CD4-positive, CD25-positive, alpha-beta regulatory T cell (primary cell): ENCODE data around the gene DNAH1. TPM values are rescaled to one million over a fixed set of nuclear protein-coding genes. Genes with fewer than 3 reads are reported as not detected.
A peak's percentile ranks its signal among the peaks of the same experiment; 100 is the strongest.

ENCODE experiments used
- ATAC-seq, 2 donors: fragments of 150-1000 bp; cut with Tn5 transposase; one replicate each; pipeline ENCODE4 v1.10.0; 2021; ENCODE audit warnings: low read depth in 2 of 2, moderate number of reproducible peaks in 2 of 2, moderate library complexity in 1 of 2
- DNase-seq, 3 donors: peaks; one replicate each; pipeline versions ENCODE4 v3.0.0 to v3.0.0-alpha.2; 2012 to 2022; ENCODE audit warnings: mixed read lengths in 1 of 3
- H3K27ac ChIP-seq: one replicate; pipeline ENCODE4 v1.7.0; 2013; ENCODE audit warnings: mild to moderate bottlenecking, low read length; ENCODE audit not compliant: insufficient read depth, poor library complexity, severe bottlenecking
- H3K27me3 ChIP-seq: one replicate; pipeline ENCODE4 v1.7.0; 2013; ENCODE audit warnings: low read length; ENCODE audit not compliant: control insufficient read depth, insufficient read depth
- H3K36me3 ChIP-seq: one replicate; pipeline ENCODE4 v1.7.0; 2013; ENCODE audit warnings: mild to moderate bottlenecking, low read length, moderate library complexity; ENCODE audit not compliant: control insufficient read depth, insufficient read depth
- H3K4me1 ChIP-seq: 2 replicates; pipeline ENCODE4 v1.7.0; 2013; ENCODE audit warnings: mild to moderate bottlenecking, low read length; ENCODE audit not compliant: insufficient read depth, control insufficient read depth, poor library complexity, severe bottlenecking
- H3K4me3 ChIP-seq: one replicate; pipeline ENCODE4 v1.7.0; 2013; ENCODE audit warnings: low read depth, mild to moderate bottlenecking, low read length, moderate library complexity
- H3K9me3 ChIP-seq, 2 experiments: 1 replicate in 1 of 2; 2 replicates in 1 of 2; pipeline ENCODE4 v1.7.0; 2013; ENCODE audit warnings: low read length in 2 of 2, mild to moderate bottlenecking in 1 of 2, moderate library complexity in 1 of 2; ENCODE audit not compliant: control insufficient read depth in 2 of 2
- H3K27ac Mint-ChIP-seq, 3 donors: one replicate each; pipeline ENCODE4 v1.8.0; 2020 to 2022; ENCODE audit warnings: mild to moderate bottlenecking in 3 of 3, mixed read lengths in 3 of 3, moderate library complexity in 2 of 3
- H3K27me3 Mint-ChIP-seq: one replicate; pipeline ENCODE4 v1.8.0; 2022; ENCODE audit warnings: mild to moderate bottlenecking, mixed read lengths
- H3K36me3 Mint-ChIP-seq: one replicate; pipeline ENCODE4 v1.8.0; 2020; ENCODE audit warnings: mixed read lengths
- H3K4me1 Mint-ChIP-seq, 4 donors: one replicate each; pipeline ENCODE4 v1.8.0; 2020 to 2022; ENCODE audit warnings: mixed read lengths in 4 of 4, mild to moderate bottlenecking in 1 of 4
- H3K4me3 Mint-ChIP-seq, 4 donors: one replicate each; pipeline ENCODE4 v1.8.0; 2020 to 2022; ENCODE audit warnings: mild to moderate bottlenecking in 4 of 4, mixed read lengths in 4 of 4, moderate library complexity in 3 of 4
- H3K9me3 Mint-ChIP-seq, 7 donors: one replicate each; pipeline ENCODE4 v1.8.0; 2020 to 2022; ENCODE audit warnings: mixed read lengths in 7 of 7, mild to moderate bottlenecking in 3 of 7, moderate library complexity in 2 of 7
- polyA plus RNA-seq, 4 donors: library from polyadenylated mRNA; unstranded; fragments of 300-500 nt; fragmentation: Illumina TruSeq; gene quantifications; one replicate each; pipeline ENCODE4 v1.2.3, GENCODE V29; 2021
- total RNA-seq: library from RNA; stranded (reverse); gene quantifications from one replicate; pipeline ENCODE4 v1.2.3, GENCODE V29; 2022

Gene DNAH1
- total and polyA plus RNA-seq, 5 donors from 2014 or later = 0.39 to 59.8 (median 0.67) TPM

GRCh38 chr3:52354676-52355075 is 38.6 kb downstream of the DNAH1 start:
- DNase-seq (no peak), ATAC-seq (no peak)
- no peak overlapping the region for H3K27ac ChIP-seq
- peaks cover 43% of the 10 kb centered on the region for H3K36me3 ChIP-seq
- no peak overlapping the region for H3K4me3 ChIP-seq
- no peaks in the 10 kb centered on the region for H3K9me3 Mint-ChIP-seq
- H3K36me3 Mint-ChIP-seq = peaks cover 13% of the 10 kb centered on the region
- no peak overlapping the region for H3K27ac Mint-ChIP-seq
- no peak overlapping the region for H3K4me3 Mint-ChIP-seq
- H3K4me1 Mint-ChIP-seq = no peaks in the 10 kb centered on the region
- H3K27me3 ChIP-seq = no peaks in the 10 kb centered on the region
- no peaks in the 10 kb centered on the region for H3K4me1 ChIP-seq
- H3K9me3 ChIP-seq = no peaks in the 10 kb centered on the region
- H3K27me3 Mint-ChIP-seq = no peaks in the 10 kb centered on the region

GRCh38 chr3:52355526-52355925 is 39.4 kb downstream of the DNAH1 start:
- Mint-ChIP-seq H3K9me3 (no peaks in the 10 kb centered on the region), H3K36me3 (peaks cover 17% of the 10 kb centered on the region), H3K27me3 (no peaks in the 10 kb centered on the region), H3K27ac (no peak overlapping the region), H3K4me1 (no peaks in the 10 kb centered on the region), H3K4me3 (no peak overlapping the region)
- H3K9me3 ChIP-seq = no peaks in the 10 kb centered on the region
- DNase-seq (no peak), ATAC-seq (no peak)
- H3K27me3 ChIP-seq = no peaks in the 10 kb centered on the region
- no peak overlapping the region for H3K27ac ChIP-seq
- no peak overlapping the region for H3K4me3 ChIP-seq
- H3K36me3 ChIP-seq = peaks cover 44% of the 10 kb centered on the region
- no peaks in the 10 kb centered on the region for H3K4me1 ChIP-seq

- Histone ChIP-seq H3K27ac (no peak overlapping the region), H3K27me3 (no peaks in the 10 kb centered on the region), H3K4me3 (no peak overlapping the region), H3K4me1 (no peaks in the 10 kb centered on the region), H3K9me3 (no peaks in the 10 kb centered on the region), H3K36me3 (peaks cover 46% of the 10 kb centered on the region)
- DNase-seq (no peak), ATAC-seq (no peak)
- Mint-ChIP-seq H3K27ac (peak overlapping the region in 2 of 3 donors; percentile 52 to 68), H3K36me3 (peaks cover 17% of the 10 kb centered on the region), H3K4me1 (no peaks in the 10 kb centered on the region), H3K9me3 (no peaks in the 10 kb centered on the region), H3K27me3 (no peaks in the 10 kb centered on the region), H3K4me3 (no peak overlapping the region)
These were observed 40.0 kb downstream of the DNAH1 start for GRCh38 chr3:52356126-52356525.

- no peaks in the 10 kb centered on the region for H3K4me1 ChIP-seq
- Mint-ChIP-seq H3K4me3 (no peak overlapping the region), H3K4me1 (no peaks in the 10 kb centered on the region), H3K27me3 (no peaks in the 10 kb centered on the region), H3K27ac (no peak overlapping the region), H3K9me3 (no peaks in the 10 kb centered on the region), H3K36me3 (peaks cover 12% of the 10 kb centered on the region)
- no peaks in the 10 kb centered on the region for H3K27me3 ChIP-seq
- H3K36me3 ChIP-seq = peaks cover 45% of the 10 kb centered on the region
- H3K4me3 ChIP-seq = no peak overlapping the region
- H3K9me3 ChIP-seq = no peaks in the 10 kb centered on the region
- H3K27ac ChIP-seq = no peak overlapping the region
- ATAC-seq (no peak), DNase-seq (no peak)
These were observed 41.3 kb downstream of the DNAH1 start for GRCh38 chr3:52357151-52358080.

- Histone ChIP-seq H3K36me3 (peaks cover 42% of the 10 kb centered on the region), H3K27ac (no peak overlapping the region), H3K9me3 (no peaks in the 10 kb centered on the region), H3K4me3 (no peak overlapping the region), H3K4me1 (no peaks in the 10 kb centered on the region), H3K27me3 (no peaks in the 10 kb centered on the region)
- Mint-ChIP-seq H3K4me3 (no peak overlapping the region), H3K36me3 (peaks cover 18% of the 10 kb centered on the region), H3K27ac (no peak overlapping the region), H3K4me1 (no peaks in the 10 kb centered on the region), H3K27me3 (no peaks in the 10 kb centered on the region), H3K9me3 (no peaks in the 10 kb centered on the region)
- DNase-seq (no peak), ATAC-seq (no peak)
These were observed 42.3 kb downstream of the DNAH1 start for GRCh38 chr3:52358362-52358940.

GRCh38 chr3:52359116-52359855 is 43.2 kb downstream of the DNAH1 start:
- no peaks in the 10 kb centered on the region for H3K9me3 ChIP-seq
- peak overlapping the region in 1 of 3 donors; percentile 77 for H3K27ac Mint-ChIP-seq
- no peaks in the 10 kb centered on the region for H3K27me3 Mint-ChIP-seq
- ATAC-seq (no peak), DNase-seq (no peak)
- no peaks in the 10 kb centered on the region for H3K9me3 Mint-ChIP-seq
- no peaks in the 10 kb centered on the region for H3K27me3 ChIP-seq
- no peaks in the 10 kb centered on the region for H3K4me1 ChIP-seq
- no peak overlapping the region for H3K4me3 Mint-ChIP-seq
- H3K36me3 Mint-ChIP-seq = peaks cover 27% of the 10 kb centered on the region
- H3K4me1 Mint-ChIP-seq = no peaks in the 10 kb centered on the region
- no peak overlapping the region for H3K4me3 ChIP-seq
- no peak overlapping the region for H3K27ac ChIP-seq
- peaks cover 42% of the 10 kb centered on the region for H3K36me3 ChIP-seq

- Histone ChIP-seq H3K9me3 (no peaks in the 10 kb centered on the region), H3K4me1 (no peaks in the 10 kb centered on the region), H3K4me3 (no peak overlapping the region), H3K36me3 (peaks cover 41% of the 10 kb centered on the region), H3K27me3 (no peaks in the 10 kb centered on the region), H3K27ac (no peak overlapping the region)
- no peak overlapping the region for H3K4me3 Mint-ChIP-seq
- no peak for DNase-seq
- H3K36me3 Mint-ChIP-seq = peaks cover 29% of the 10 kb centered on the region
- peaks cover 0 to 2% (median 0%) of the 10 kb centered on the region in 7 donors for H3K9me3 Mint-ChIP-seq
- no peak overlapping the region for H3K27ac Mint-ChIP-seq
- no peaks in the 10 kb centered on the region for H3K4me1 Mint-ChIP-seq
- ATAC-seq = no peak
- no peaks in the 10 kb centered on the region for H3K27me3 Mint-ChIP-seq
These were observed 44.9 kb downstream of the DNAH1 start for GRCh38 chr3:52361011-52361410.
